PC-3 (cell line): ENCODE results near the gene CAMSAP1. TPM values are rescaled to one million over a fixed set of nuclear protein-coding genes. Genes with fewer than 3 reads are reported as not detected.

Experiments used
- ATAC-seq: fragments of 200-7000 bp; cut with Tn5 transposase; 2 replicates; pipeline ENCODE4 v1.9.1; 2020; ENCODE audit warnings: mild to moderate bottlenecking, moderate library complexity
- BruUV-seq: library from RNA; stranded (reverse); fragments of 400-500 nt; replicated peaks from 2 replicates; lab custom pipeline; 2021; lab: Mats Ljungman, UMichigan
- CTCF ChIA-PET: fragments of 300-600 bp; sonication (Branson Sonifier 250); formaldehyde crosslinking; loops from one replicate; lab custom pipeline; 2022; ENCODE audit warnings: antibody characterized with exemption; lab: Charles Lee
- POLR2A ChIA-PET: fragments of 300-600 bp; sonication (Branson Sonifier 250); formaldehyde crosslinking; loops from one replicate; lab custom pipeline; 2022; ENCODE audit warnings: antibody characterized with exemption; ENCODE audit not compliant: unreplicated experiment; lab: Charles Lee
- DNase-seq: peaks from one replicate; pipeline ENCODE4 v3.0.0-alpha.2; 2015
- H2AFZ ChIP-seq: fragments of 300-600 bp; sonication (generic); 2 replicates; pipeline ENCODE4 v1.6.0; 2016; ENCODE audit warnings: antibody characterized with exemption, low read length
- H3F3A ChIP-seq: fragments of 300-600 bp; sonication (generic); one replicate; pipeline ENCODE4 v1.6.0; 2017; ENCODE audit warnings: antibody characterized with exemption, low read length, control low read depth, mild to moderate bottlenecking; ENCODE audit not compliant: unreplicated experiment
- H3K27ac ChIP-seq: fragments of 300-600 bp; sonication (generic); 2 replicates; pipeline ENCODE4 v1.5.1; 2016; ENCODE audit warnings: mild to moderate bottlenecking, low read length
- H3K27me3 ChIP-seq: fragments of 300-600 bp; sonication (generic); 2 replicates; pipeline ENCODE4 v1.6.1; 2016; ENCODE audit warnings: low read length, mixed read lengths
- H3K36me3 ChIP-seq: fragments of 300-600 bp; sonication (generic); 2 replicates; pipeline ENCODE4 v1.6.1; 2016; ENCODE audit warnings: low read depth, mixed run types, low read length, mixed read lengths
- H3K4me1 ChIP-seq: fragments of 300-600 bp; sonication (generic); 2 replicates; pipeline ENCODE4 v1.5.1; 2016; ENCODE audit warnings: low read length; ENCODE audit not compliant: insufficient read depth
- H3K4me2 ChIP-seq: fragments of 300-600 bp; sonication (generic); 2 replicates; pipeline ENCODE4 v1.6.0; 2016; ENCODE audit warnings: low read length
- H3K4me3 ChIP-seq: fragments of 300-600 bp; sonication (generic); 2 replicates; pipeline ENCODE4 v1.5.1; 2016; ENCODE audit warnings: mild to moderate bottlenecking, low read length, mixed read lengths
- H3K79me2 ChIP-seq: fragments of 300-600 bp; sonication (generic); 2 replicates; pipeline ENCODE4 v1.6.1; 2017; ENCODE audit warnings: low read length, mixed read lengths
- H3K9ac ChIP-seq: fragments of 300-600 bp; sonication (generic); 2 replicates; pipeline ENCODE4 v1.6.0; 2016; ENCODE audit warnings: mild to moderate bottlenecking, low read length
- H3K9me2 ChIP-seq: fragments of 300-600 bp; sonication (generic); replicated peaks from 2 replicates; pipeline ENCODE4 v1.6.1; 2016; ENCODE audit warnings: mixed run types, low read length, mixed read lengths
- H3K9me3 ChIP-seq: fragments of 300-600 bp; sonication (generic); 2 replicates; pipeline ENCODE4 v1.6.1; 2016; ENCODE audit warnings: low read length, mixed read lengths
- H4K20me1 ChIP-seq: fragments of 300-600 bp; sonication (generic); 2 replicates; pipeline ENCODE4 v1.6.1; 2016; ENCODE audit warnings: low read length, mixed read lengths
- CTCF ChIP-seq: fragments of 300-600 bp; sonication (generic); conservative IDR thresholded peaks from 2 replicates; pipeline ENCODE4 v1.5.1; 2017; ENCODE audit warnings: antibody characterized with exemption, low read depth, mild to moderate bottlenecking, low read length
- EZH2 ChIP-seq: fragments of 300-600 bp; sonication (generic); IDR thresholded peaks from one replicate; pipeline ENCODE4 v1.6.1; 2017; ENCODE audit warnings: antibody characterized with exemption, mild to moderate bottlenecking, low read length; ENCODE audit not compliant: unreplicated experiment
- EZH2phosphoT487 ChIP-seq: fragments of 300-600 bp; sonication (generic); IDR thresholded peaks from 2 replicates; pipeline ENCODE4 v1.6.1; 2018; ENCODE audit warnings: mild to moderate bottlenecking, antibody characterized with exemption, low read length, borderline replicate concordance
- intact Hi-C: fragments of 100-400 bp; cut with micrococcal nuclease; formaldehyde crosslinking; loops from 2 replicates; pipeline ENCODE4 v1.9.0; 2023
- total RNA-seq: library from RNA; depleted of rRNA; stranded (reverse); fragments of >200 nt; gene quantifications from 2 replicates; pipeline ENCODE4 v1.2.3, GENCODE V29; 2014

The CAMSAP1 gene
- total RNA-seq, 1 experiment from 2014 or later: 16.4 TPM

DNA sequence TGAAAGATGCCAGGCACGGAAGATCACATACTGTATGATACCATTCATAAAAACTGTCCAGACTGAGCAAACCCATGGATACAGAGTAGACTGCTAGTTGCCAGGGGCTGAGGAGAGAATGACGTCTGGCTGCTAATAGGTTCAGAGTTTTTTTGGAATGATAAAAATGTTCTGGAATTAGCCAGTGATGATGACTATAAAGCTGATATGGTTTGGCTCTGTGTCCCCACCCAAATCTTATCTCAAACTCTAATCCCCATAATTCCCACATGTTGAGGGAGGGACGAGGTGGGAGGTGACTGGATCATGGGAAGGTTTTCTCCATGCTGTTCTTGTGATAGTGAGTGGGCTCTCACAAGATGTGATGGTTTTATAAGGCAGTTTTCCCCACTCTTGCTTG is 37.4 kb downstream of the CAMSAP1 start:
- Histone ChIP-seq H3K4me1 (no peaks in the 10 kb centered on the region), H3K9ac (no peak overlapping the region), H3K9me2 (no peaks in the 10 kb centered on the region), H2AFZ (no peak overlapping the region), H3K27me3 (no peaks in the 10 kb centered on the region), H3K79me2 (peaks cover 46% of the 10 kb centered on the region), H3K4me3 (no peak overlapping the region), H3K36me3 (no peaks in the 10 kb centered on the region), H3K4me2 (no peak overlapping the region), H3K27ac (no peak overlapping the region), H3F3A (no peaks in the 10 kb centered on the region), H4K20me1 (0 out of 2 replicates have a peak, but pooled peaks cover 14% of the 10 kb centered on the region), H3K9me3 (no peaks in the 10 kb centered on the region)
- no TSS peak for BruUV-seq
- ATAC-seq (no peak), DNase-seq (no peak)
- POLR2A ChIA-PET: no interaction called here
- CTCF ChIA-PET: no interaction called here
- no peak for TF ChIP-seq EZH2
- TF ChIP-seq EZH2phosphoT487: no peak
- TF ChIP-seq CTCF: no peak
- intact Hi-C loops: no loop called here

DNA sequence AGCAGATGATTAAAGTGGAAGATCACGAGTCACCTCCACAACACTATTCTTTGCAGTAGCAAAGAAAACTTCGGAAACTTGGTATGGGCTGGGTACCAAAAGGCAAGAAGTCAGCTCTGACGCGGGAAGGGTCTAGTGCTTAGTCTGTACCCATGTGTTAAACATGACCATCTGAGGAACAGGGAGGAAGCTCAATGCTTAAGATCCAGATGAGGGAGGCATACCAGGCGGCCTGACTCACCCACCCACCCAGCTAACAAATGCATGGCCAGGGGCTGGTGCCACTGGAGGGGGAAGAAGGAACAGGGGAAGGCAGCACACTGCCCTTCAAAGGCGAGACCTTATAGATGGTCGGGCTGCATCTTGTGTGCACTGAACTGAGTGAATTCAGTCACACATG is 41.8 kb downstream of the CAMSAP1 start:
- Histone ChIP-seq H3K4me1 (no peaks in the 10 kb centered on the region), H3K4me2 (no peak overlapping the region), H3K9me2 (no peaks in the 10 kb centered on the region), H4K20me1 (0 out of 2 replicates have a peak, but pooled peaks cover 8% of the 10 kb centered on the region), H3K79me2 (peaks cover 33% of the 10 kb centered on the region), H3K27ac (no peak overlapping the region), H2AFZ (no peak overlapping the region), H3K9ac (no peak overlapping the region), H3K27me3 (no peaks in the 10 kb centered on the region), H3K9me3 (no peaks in the 10 kb centered on the region), H3K36me3 (no peaks in the 10 kb centered on the region), H3K4me3 (no peak overlapping the region), H3F3A (no peaks in the 10 kb centered on the region)
- TF ChIP-seq EZH2 (no peak), EZH2phosphoT487 (no peak), CTCF (no peak)
- ATAC-seq: no peak
- DNase-seq: no peak
- ChIA-PET CTCF (no interaction called here), POLR2A (no interaction called here)
- intact Hi-C loops: no loop called here
- BruUV-seq: no TSS peak

GRCh38 chr9:135864447-135865049 is 42.8 kb downstream of the CAMSAP1 start:
- H3K4me3 ChIP-seq: no peak overlapping the region
- H3K27me3 ChIP-seq: no peaks in the 10 kb centered on the region
- H3K9ac ChIP-seq: no peak overlapping the region
- no peaks in the 10 kb centered on the region for H3F3A ChIP-seq
- H3K9me3 ChIP-seq: no peaks in the 10 kb centered on the region
- DNase-seq (peak; percentile 60), ATAC-seq (peak; percentile 60)
- TF ChIP-seq CTCF: peak; percentile 82
- no peak for TF ChIP-seq EZH2
- CTCF ChIA-PET: no interaction called here
- intact Hi-C loops: no loop called here
- no peak overlapping the region for H3K4me2 ChIP-seq
- H2AFZ ChIP-seq: no peak overlapping the region
- no peaks in the 10 kb centered on the region for H3K4me1 ChIP-seq
- no peaks in the 10 kb centered on the region for H3K9me2 ChIP-seq
- H3K36me3 ChIP-seq: no peaks in the 10 kb centered on the region
- peaks cover 23% of the 10 kb centered on the region for H3K79me2 ChIP-seq
- BruUV-seq: no TSS peak
- no peak overlapping the region for H3K27ac ChIP-seq
- POLR2A ChIA-PET: interaction anchor here (0.7 kb wide), 1 partner anchor 31 kb away, joined by 6 read pairs; no protein-coding TSS in a partner anchor
- H4K20me1 ChIP-seq: 0 out of 2 replicates have a peak, but pooled peaks cover 6% of the 10 kb centered on the region
